ENCODE results near the gene MTX2. TPM values are rescaled to one million over a fixed set of nuclear protein-coding genes. Genes with fewer than 3 reads are reported as not detected.

Gene MTX2
- total RNA-seq, 1 experiment from 2014 or later: 30.8 TPM

GRCh38 chr2:176270100-176270750, 983 bp downstream of the MTX2 start:
- no peak overlapping the region for H3K56ac ChIP-seq (ENCODE audit: insufficient read length, low read depth, low read length)
- H3K79me1 ChIP-seq (ENCODE audit: insufficient read depth, low read depth, low read length, poor library complexity, severe bottlenecking): no peaks in the 10 kb centered on the region
- H4K8ac ChIP-seq (replicated peaks; ENCODE audit: insufficient read length, low read depth, low read length): no peak overlapping the region
- no peak overlapping the region for H3K14ac ChIP-seq (ENCODE audit: insufficient read depth, low read length)
- no peak overlapping the region for H2BK5ac ChIP-seq (ENCODE audit: insufficient read length, low read length)
- no peak overlapping the region for H3K18ac ChIP-seq (ENCODE audit: insufficient read length, low read depth, low read length)
- no peak overlapping the region for H3T11ph ChIP-seq (ENCODE audit: low read length)
- Mint-ChIP-seq H3K9me3 (no peaks in the 10 kb centered on the region), H3K27me3 (ENCODE audit: low read depth) (peaks cover 7% of the 10 kb centered on the region; the same call in 1 of the 2 replicates), H3K27ac (peak overlapping the region in 1 of 3 experiments; percentile 96; a peak in 2 of 7 replicates), H3K4me3 (peak overlapping the region; percentile 95 to 96), H3K36me3 (ENCODE audit: insufficient read depth in 1 of 3, low read depth in 3 of 3) (no peaks in the 10 kb centered on the region), H3K4me1 (peaks cover 7 to 10% of the 10 kb centered on the region in 2 experiments)
- H2BK12ac ChIP-seq (ENCODE audit: insufficient read length, low read depth, low read length): no peak overlapping the region
- TF ChIP-seq CTCF (conservative IDR thresholded peaks at IDR 0.05): no peak
- no peak overlapping the region for H3K27ac ChIP-seq (ENCODE audit: insufficient read length, low read depth, low read length)
- no peaks in the 10 kb centered on the region for H3K9me3 ChIP-seq (ENCODE audit: control insufficient read depth, low read depth, low read length)
- no peak overlapping the region for H3K4ac ChIP-seq (ENCODE audit: low read depth, low read length)
- H3K4me1 ChIP-seq (ENCODE audit: insufficient read depth, low read length): no peaks in the 10 kb centered on the region
- no CpG with 5 or more reads among the region's 18 CpGs for WGBS (ENCODE audit: extremely low coverage, insufficient read length, low lambda C conversion rate)
- peak overlapping the region; percentile 79 for H3K9ac ChIP-seq (ENCODE audit: extremely low read depth, insufficient read length, low read length)
- H2BK15ac ChIP-seq (ENCODE audit: low read depth, low read length): no peak overlapping the region
- peak overlapping the region; percentile 81 for H3K4me2 ChIP-seq (ENCODE audit: insufficient read depth, insufficient read length, low read length)
- H4K5ac ChIP-seq (ENCODE audit: insufficient read length, low read depth, low read length): no peak overlapping the region
- no peak overlapping the region for H2BK120ac ChIP-seq (ENCODE audit: low read depth, low read length, poor library complexity, severe bottlenecking)
- H2BK20ac ChIP-seq (ENCODE audit: low read depth, low read length, poor library complexity, severe bottlenecking): no peak overlapping the region
- no peak overlapping the region for H3K23ac ChIP-seq (ENCODE audit: insufficient read length, low read depth, low read length)
- no peaks in the 10 kb centered on the region for H3K27me3 ChIP-seq (ENCODE audit: insufficient read depth, low read length)
- peaks cover 3% of the 10 kb centered on the region for H3K23me2 ChIP-seq (ENCODE audit: insufficient read length, low read depth, low read length, poor library complexity, severe bottlenecking)
- no peak overlapping the region for H2AK5ac ChIP-seq (ENCODE audit: insufficient read length, low read length)
- H4K20me1 ChIP-seq (ENCODE audit: control insufficient read depth, insufficient read depth, insufficient read length): no peaks in the 10 kb centered on the region
- no peak overlapping the region for H4K91ac ChIP-seq (ENCODE audit: insufficient read length, low read depth, low read length)
- peaks cover 6% of the 10 kb centered on the region; the same call in 1 of the 2 replicates for H3K79me2 ChIP-seq (ENCODE audit: insufficient read depth, low read length)
- H2AFZ ChIP-seq (ENCODE audit: low read length): no peak overlapping the region
- no peak for DNase-seq
